Adrenal gland (tissue), 12 donors: Measurements from ENCODE around the gene DBNL. TPM values are rescaled to one million over a fixed set of nuclear protein-coding genes. Genes with fewer than 3 reads are reported as not detected.
A peak's percentile ranks its signal among the peaks of the same experiment; 100 is the strongest.
"Not testable (repeated sequence)": the region's sequence is repeated elsewhere in the genome, so short reads cannot be mapped to it uniquely, and the experiment has no call there.

ENCODE experiments used
- DNase-seq, 7 donors: peaks; one replicate each; pipeline ENCODE4 v3.0.0-alpha.2; 2019 to 2020
- H3K27ac ChIP-seq, 5 donors: fragments of 200-600 bp; sonication (generic) in 4 of 5; 1 replicate in 3 of 5; 2 replicates in 2 of 5; pipeline versions ENCODE4 v1.5.1 to v1.8.0; 2016 to 2020; ENCODE audit warnings: mild to moderate bottlenecking in 1 of 5
- H3K27me3 ChIP-seq: fragments of 200-600 bp; 2 replicates; pipeline ENCODE4 v1.8.0; 2021
- H3K36me3 ChIP-seq, 2 donors: fragments of 200-600 bp; replicated peaks in 1 of 2; 1 replicate in 1 of 2; 2 replicates in 1 of 2; pipeline versions ENCODE4 v1.5.1 to v1.8.0; 2018 to 2022
- H3K4me1 ChIP-seq, 2 donors: fragments of 200-600 bp; replicated peaks in 1 of 2; 1 replicate in 1 of 2; 2 replicates in 1 of 2; pipeline versions ENCODE4 v1.5.1 to v1.8.0; 2018 to 2021
- H3K4me3 ChIP-seq, 4 donors: fragments of 200-600 bp; sonication (generic) in 3 of 4; one replicate each; pipeline ENCODE4 v1.5.1; 2016 to 2018
- H3K9me3 ChIP-seq, 3 donors: fragments of 200-600 bp; sonication (generic) in 1 of 3; replicated peaks in 1 of 3; 1 replicate in 2 of 3; 2 replicates in 1 of 3; pipeline versions ENCODE4 v1.5.1 to v1.8.0; 2016 to 2021
- POLR2A ChIP-seq, 2 donors: fragments of 450-650 bp; IDR thresholded peaks; one replicate each; pipeline ENCODE4 v1.6.1; 2017; ENCODE audit warnings: antibody characterized with exemption in 2 of 2, mild to moderate bottlenecking in 2 of 2, moderate library complexity in 1 of 2
- WGBS, 4 donors: extraction: QIAGEN DNeasy Blood & Tissue Kit in 2 of 4; methylation state at CpG; one replicate each; pipeline versions ENCODE4 v1.1.5 to v1.1.7; 2013 to 2017; 5-methylcytosine and 5-hydroxymethylcytosine counted together
- intact Hi-C, 2 donors: fragments of 100-400 bp; cut with DNase I; formaldehyde crosslinking; loops; one replicate each; pipeline versions ENCODE4 v1.14.1 to v1.15.0; 2022 to 2023
- polyA plus RNA-seq, 3 donors: library from polyadenylated mRNA; stranded (reverse); fragments of 200-250 nt in 2 of 3; fragments of 350-450 nt in 1 of 3; fragmentation: Illumina TruSeq in 1 of 3; extraction: RNeasy Lipid Tissue Mini Kit (QIAGEN cat#74804) in 1 of 3; gene quantifications; one replicate each; pipeline ENCODE4 v1.2.3, GENCODE V29; 2013 to 2014
- total RNA-seq, 9 donors: library from RNA; depleted of rRNA in 4 of 9; stranded (reverse); fragments of >200 nt in 4 of 9; fragments of 120-200 nt in 1 of 9; fragmentation: NEBNext Ultra II Directional in 1 of 9; extraction: Animal tissue kit (Norgen Biotek cat#: 25700) in 1 of 9; gene quantifications; one replicate each; pipeline versions ENCODE4 v1.1.0 to v1.2.4, GENCODE V29; 2013 to 2023
- TF ChIP-seq, protein P1 (sequence below), 6 experiments: fragments of 450-650 bp in 4 of 6; fragments of 200-600 bp in 2 of 6; sonication (generic) in 1 of 6; IDR thresholded peaks; 1 replicate in 5 of 6; 2 replicates in 1 of 6; pipeline versions ENCODE4 v1.5.1 to v1.8.0; 2016 to 2021; ENCODE audit warnings: antibody characterized with exemption in 6 of 6, mild to moderate bottlenecking in 2 of 6, moderate library complexity in 1 of 6
- donor health status: healthy with polysubstance abuse.
- donor health status: Bipolar disorder and iron deficiency.
- donor health status: DM: yes; HTN: yes; CAD: no.
- donor health status: DM: no; HTN: no; CAD: no.
- donor health status: DM: no; HTN: no; CAD: no.
- donor health status: DM: yes; HTN: yes; CAD: no.

DBNL gene
- total and polyA plus RNA-seq, 12 donors: 46.2 to 145 (median 77.7) TPM

GRCh38 chr7:44036364-44036763 is 8.1 kb upstream of the DBNL start:
- DNase-seq: peak in 3 of 7 donors; percentile 20 to 58 (median 30)
- H3K27me3 ChIP-seq, intact Hi-C loops, H3K36me3 ChIP-seq, H3K4me3 ChIP-seq, H3K9me3 ChIP-seq, H3K27ac ChIP-seq, H3K4me1 ChIP-seq: not testable (repeated sequence)
- WGBS, 4 donors: 24 to 52% (median 46%) methylated on average over 6 to 10 of the region's 10 CpGs

DNA sequence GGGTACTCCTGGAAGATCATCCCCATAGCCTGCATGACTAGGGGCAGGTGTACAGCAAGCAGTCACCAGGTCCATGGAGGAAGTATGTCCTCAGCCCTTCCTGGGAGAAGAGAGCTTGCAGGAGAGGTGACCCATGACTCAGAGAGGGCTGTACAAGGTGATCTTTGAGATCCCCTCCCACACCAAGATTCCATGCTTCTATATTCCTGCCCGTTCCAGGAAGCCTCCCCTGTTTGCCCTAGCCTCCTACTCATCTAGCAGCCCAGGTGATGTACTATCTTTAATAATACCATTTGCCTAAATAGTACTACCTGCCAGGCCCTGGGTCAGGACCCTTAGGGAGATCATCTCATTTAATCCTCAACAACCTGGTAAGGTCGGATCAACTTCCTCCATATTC is 6.6 kb upstream of the DBNL start:
- H3K4me3 ChIP-seq, intact Hi-C loops, H3K27me3 ChIP-seq, H3K9me3 ChIP-seq, H3K36me3 ChIP-seq, H3K4me1 ChIP-seq, H3K27ac ChIP-seq: not testable (repeated sequence)
- 56 to 90% (median 80%) methylated on average over 1 to 2 of the region's 2 CpGs for WGBS, 4 donors
- peak in 2 of 7 donors; percentile 9 to 41 for DNase-seq

DNA sequence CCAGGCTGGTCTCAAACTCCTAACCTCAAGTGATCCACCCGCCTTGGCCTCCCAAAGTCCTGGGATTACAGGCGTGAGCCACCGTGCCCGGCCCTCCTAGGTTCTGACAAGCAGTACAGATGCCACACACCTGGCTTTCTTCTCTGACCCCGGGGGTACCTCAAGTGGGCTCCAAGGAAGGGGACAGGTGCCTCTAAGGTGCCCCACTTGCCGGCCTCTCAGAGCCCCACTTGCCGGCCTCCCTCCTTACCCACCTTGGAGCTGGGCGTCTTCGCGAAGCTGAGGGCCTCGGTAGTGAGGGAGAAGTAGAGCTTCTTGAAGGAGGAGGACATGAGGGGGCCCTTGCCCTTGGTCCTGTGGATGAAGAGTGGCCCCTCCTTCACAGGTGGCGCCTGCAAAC is 5.9 kb upstream of the DBNL start:
- not testable (repeated sequence) for H3K27ac ChIP-seq

DNA sequence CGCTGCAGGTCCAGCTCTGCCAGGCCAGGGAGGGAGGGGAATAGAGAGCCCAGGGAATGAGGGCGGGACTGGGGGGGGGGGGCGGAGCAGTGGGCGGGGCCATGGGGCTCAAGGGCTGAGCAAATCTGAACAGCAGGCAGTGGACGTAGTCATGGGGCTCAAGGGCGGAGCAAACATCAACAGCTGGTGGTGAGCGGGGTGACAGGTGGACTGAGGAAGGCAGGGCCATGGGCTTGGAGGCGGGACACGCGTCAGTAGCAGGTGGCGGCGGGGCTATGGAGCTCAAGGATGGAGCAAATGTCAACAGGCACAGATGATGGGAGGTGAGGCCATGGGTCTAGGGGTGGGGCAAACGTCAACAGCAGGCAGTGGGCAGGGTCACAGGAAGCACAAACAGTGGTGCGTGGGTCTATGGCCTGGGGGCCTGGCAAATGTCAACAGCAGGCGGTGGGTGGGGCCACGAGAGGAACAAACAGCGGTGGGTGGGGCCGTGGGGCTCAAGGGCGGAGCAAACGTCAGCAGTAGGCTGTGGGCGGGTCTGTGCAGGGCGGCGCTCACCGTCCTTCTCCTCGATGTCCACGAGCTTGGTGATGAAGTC is 5.4 kb upstream of the DBNL start:
- H3K27ac ChIP-seq: peak overlapping the region in 4 of 5 donors; percentile 56 to 89 (median 65)
- TF ChIP-seq POLR2A (IDR thresholded peaks at IDR 0.05): peak in 1 of 2 donors; percentile 25
- H3K27me3 ChIP-seq, H3K9me3 ChIP-seq, intact Hi-C loops, H3K36me3 ChIP-seq: not testable (repeated sequence)
- DNase-seq: peak; percentile 95 to 99 (median 97)
- WGBS, 4 donors: 0 to 8% (median 5%) methylated on average over 13 to 19 of the region's 26 CpGs; no CpG with 5 or more reads in 1 of the 4 donors
- peaks cover 7 to 12% of the 10 kb centered on the region in 2 donors for H3K4me1 ChIP-seq
- peak overlapping the region in 1 of 4 donors; percentile 22 for H3K4me3 ChIP-seq

More for the DNA sequence above, 5.9 kb upstream of the DBNL start:
- H3K27me3 ChIP-seq, H3K4me3 ChIP-seq, H3K36me3 ChIP-seq, H3K9me3 ChIP-seq, H3K4me1 ChIP-seq, intact Hi-C loops: not testable (repeated sequence)
- 51 to 64% methylated on average over 5 to 6 of the region's 12 CpGs; no CpG with 5 or more reads in 2 of the 4 donors for WGBS, 4 donors
- peak in 2 of 7 donors; percentile 7 to 52 for DNase-seq

DNA sequence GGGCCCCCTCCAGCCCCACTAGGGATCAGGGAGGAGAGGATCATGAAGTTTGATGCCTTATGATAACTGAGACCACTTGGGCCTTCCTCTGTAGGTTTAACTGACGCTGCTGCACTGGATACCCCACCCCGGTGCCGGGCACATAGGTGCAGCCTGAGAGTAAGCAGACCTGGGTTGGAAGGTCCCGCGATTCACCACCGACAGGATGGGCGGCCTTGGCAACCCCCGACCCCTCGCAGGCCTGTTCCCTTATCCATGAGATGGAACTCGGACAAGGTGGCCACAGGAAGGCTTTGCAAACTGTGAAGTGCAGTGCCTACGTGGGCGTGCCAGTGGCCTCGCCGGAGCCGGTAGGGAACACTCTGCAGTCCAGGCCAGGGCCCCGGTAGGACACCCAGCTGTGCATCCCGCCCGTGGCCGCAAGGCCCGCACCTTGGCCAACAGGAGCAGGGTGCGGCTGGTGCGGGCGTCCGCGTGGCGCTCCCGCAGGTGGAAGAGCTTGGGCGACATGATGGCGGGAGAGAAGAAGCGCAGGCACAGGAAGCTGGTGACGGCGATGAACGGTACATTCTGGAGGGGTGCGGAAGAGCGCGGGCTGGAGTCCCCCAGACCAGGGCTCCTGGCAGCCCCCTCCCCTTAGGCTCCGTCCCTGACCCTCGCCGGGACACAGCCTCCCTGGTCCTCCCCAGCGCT is 4.6 kb upstream of the DBNL start:
- intact Hi-C loops, H3K27me3 ChIP-seq, H3K36me3 ChIP-seq, H3K9me3 ChIP-seq: not testable (repeated sequence)
- Histone ChIP-seq H3K4me1 (peaks cover 8 to 14% of the 10 kb centered on the region in 2 donors), H3K27ac (peak overlapping the region in 1 of 5 donors; percentile 45), H3K4me3 (peak overlapping the region in 1 of 4 donors; percentile 58)
- WGBS, 4 donors: 19 to 32% methylated on average over 11 to 15 of the region's 40 CpGs; no CpG with 5 or more reads in 2 of the 4 donors
- DNase-seq: peak in 2 of 7 donors; percentile 1 to 49

DNA sequence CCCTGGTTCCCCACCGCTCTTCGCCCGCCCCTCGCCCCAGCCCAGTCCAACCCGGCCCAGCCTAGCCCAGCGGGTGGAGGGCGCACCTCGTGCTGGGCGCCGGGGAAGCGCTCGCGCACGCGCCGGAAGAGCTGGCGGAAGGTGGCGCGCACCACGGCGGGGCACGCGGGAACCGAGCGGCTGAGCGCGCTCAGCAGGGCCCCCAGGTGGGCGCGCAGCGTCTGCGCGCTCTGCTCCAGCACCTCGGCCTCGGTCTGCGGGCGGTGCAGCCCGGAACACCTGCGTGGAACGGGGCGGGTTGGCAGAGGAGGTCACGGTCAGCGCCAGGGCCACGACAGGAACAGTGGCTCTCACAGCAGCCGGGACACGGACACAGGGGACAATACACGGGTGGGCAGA is 4.0 kb upstream of the DBNL start:
- Histone ChIP-seq H3K4me3 (peak overlapping the region in 2 of 4 donors; percentile 4 to 58), H3K4me1 (peaks cover 12 to 19% of the 10 kb centered on the region in 2 donors), H3K27ac (peak overlapping the region in 1 of 5 donors; percentile 29)
- TF ChIP-seq, protein P1, sequence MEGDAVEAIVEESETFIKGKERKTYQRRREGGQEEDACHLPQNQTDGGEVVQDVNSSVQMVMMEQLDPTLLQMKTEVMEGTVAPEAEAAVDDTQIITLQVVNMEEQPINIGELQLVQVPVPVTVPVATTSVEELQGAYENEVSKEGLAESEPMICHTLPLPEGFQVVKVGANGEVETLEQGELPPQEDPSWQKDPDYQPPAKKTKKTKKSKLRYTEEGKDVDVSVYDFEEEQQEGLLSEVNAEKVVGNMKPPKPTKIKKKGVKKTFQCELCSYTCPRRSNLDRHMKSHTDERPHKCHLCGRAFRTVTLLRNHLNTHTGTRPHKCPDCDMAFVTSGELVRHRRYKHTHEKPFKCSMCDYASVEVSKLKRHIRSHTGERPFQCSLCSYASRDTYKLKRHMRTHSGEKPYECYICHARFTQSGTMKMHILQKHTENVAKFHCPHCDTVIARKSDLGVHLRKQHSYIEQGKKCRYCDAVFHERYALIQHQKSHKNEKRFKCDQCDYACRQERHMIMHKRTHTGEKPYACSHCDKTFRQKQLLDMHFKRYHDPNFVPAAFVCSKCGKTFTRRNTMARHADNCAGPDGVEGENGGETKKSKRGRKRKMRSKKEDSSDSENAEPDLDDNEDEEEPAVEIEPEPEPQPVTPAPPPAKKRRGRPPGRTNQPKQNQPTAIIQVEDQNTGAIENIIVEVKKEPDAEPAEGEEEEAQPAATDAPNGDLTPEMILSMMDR (IDR thresholded peaks at IDR 0.05): peak in 1 of 6 experiments; percentile 5
- intact Hi-C loops, H3K27me3 ChIP-seq, H3K36me3 ChIP-seq, H3K9me3 ChIP-seq: not testable (repeated sequence)
- 1 to 4% methylated on average over 14 to 40 of the region's 46 CpGs; no CpG with 5 or more reads in 2 of the 4 donors for WGBS, 4 donors
- DNase-seq: peak in 4 of 7 donors; percentile 19 to 57 (median 26)
